NCI-H1930 (cell line): ENCODE results near the gene EDN1.
A peak's percentile ranks its signal among the peaks of the same experiment; 100 is the strongest.

Source experiments
- DNase-seq, 2 experiments: peaks; one replicate each; lab custom pipeline; 2025; lab: John Stamatoyannopoulos, UW

EDN1 gene

GRCh38 chr6:12289933-12290820, at the start of gene EDN1:
TSS of gene EDN1 (plus strand) at chr6:12290361. CDS start at chr6:12290630, 269 bp downstream.
- DNase-seq = peak; percentile 32 to 39

GRCh38 chr6:12241493-12242175, 48.5 kb upstream of the EDN1 start:
- no peak for DNase-seq

GRCh38 chr6:12243169-12243568, 47.0 kb upstream of the EDN1 start:
- no peak for DNase-seq

GRCh38 chr6:12245360-12245759, 44.8 kb upstream of the EDN1 start:
- no peak for DNase-seq

GRCh38 chr6:12245763-12246718, 44.1 kb upstream of the EDN1 start:
- DNase-seq = no peak

GRCh38 chr6:12246900-12247299, 43.3 kb upstream of the EDN1 start:
- no peak for DNase-seq

- DNase-seq = no peak
These were observed 40.4 kb upstream of the EDN1 start for GRCh38 chr6:12249541-12250382.

- DNase-seq = no peak
These were observed 39.8 kb upstream of the EDN1 start for GRCh38 chr6:12250383-12250770.

- no peak for DNase-seq
These were observed 36.0 kb upstream of the EDN1 start for GRCh38 chr6:12254210-12254609.

GRCh38 chr6:12258191-12258590, 32.0 kb upstream of the EDN1 start:
- DNase-seq = no peak

GRCh38 chr6:12258591-12259075, 31.5 kb upstream of the EDN1 start:
- no peak for DNase-seq

GRCh38 chr6:12260458-12261093, 29.6 kb upstream of the EDN1 start:
- DNase-seq = no peak

- no peak for DNase-seq
These were observed 28.7 kb upstream of the EDN1 start for GRCh38 chr6:12261502-12261901.

GRCh38 chr6:12262236-12263061, 27.7 kb upstream of the EDN1 start:
- DNase-seq = no peak

GRCh38 chr6:12263403-12263802, 26.8 kb upstream of the EDN1 start:
- DNase-seq = no peak

GRCh38 chr6:12264671-12265070, 25.5 kb upstream of the EDN1 start:
- no peak for DNase-seq

- no peak for DNase-seq
These were observed 24.9 kb upstream of the EDN1 start for GRCh38 chr6:12265296-12265695.

GRCh38 chr6:12265791-12266190, 24.4 kb upstream of the EDN1 start:
- no peak for DNase-seq

GRCh38 chr6:12266571-12266970, 23.6 kb upstream of the EDN1 start:
- DNase-seq = no peak

- no peak for DNase-seq
These were observed 21.1 kb upstream of the EDN1 start for GRCh38 chr6:12269110-12269509.
